ENCODE measurements around the gene MYB. TPM values are rescaled to one million over a fixed set of nuclear protein-coding genes. Genes with fewer than 3 reads are reported as not detected.

The MYB gene
- total and polyA plus RNA-seq, 2 donors from 2014 or later = 1.3 TPM; not detected in 1

GRCh38 chr6:135166515-135166914, 14.6 kb upstream of the MYB start:
- Histone ChIP-seq H3K27ac (ENCODE audit: low read depth in 2 of 2, low read length in 2 of 2) (no peak overlapping the region), H3K4me1 (ENCODE audit: control insufficient read depth in 2 of 3, insufficient read depth in 2 of 3, low read depth in 1 of 3, low read length in 3 of 3) (no peaks in the 10 kb centered on the region), H3K27me3 (ENCODE audit: control insufficient read depth, insufficient read depth, low read length) (no peaks in the 10 kb centered on the region), H3K9ac (ENCODE audit: low read length in 3 of 3) (no peak overlapping the region), H3K4me3 (ENCODE audit: low read length in 3 of 3) (no peak overlapping the region), H3K36me3 (ENCODE audit: control insufficient read depth in 2 of 3, insufficient read depth in 3 of 3, low read length in 3 of 3) (no peaks in the 10 kb centered on the region), H3K9me3 (ENCODE audit: control insufficient read depth in 2 of 3, insufficient read depth in 1 of 3, low read length in 3 of 3) (no peaks in the 10 kb centered on the region)
- no peak for FAIRE-seq
- no peak for TF ChIP-seq CTCF (IDR thresholded peaks at IDR 0.05; ENCODE audit: borderline replicate concordance, extremely low read depth, insufficient read depth)
- intact Hi-C loops (cut with DNase I) = no loop called here
- no peak for DNase-seq

- FAIRE-seq (no peak), DNase-seq (no peak)
- no peaks in the 10 kb centered on the region for H3K9me3 ChIP-seq (ENCODE audit: control insufficient read depth in 2 of 3, insufficient read depth in 1 of 3, low read length in 3 of 3)
- H3K4me3 ChIP-seq (ENCODE audit: low read length in 3 of 3) = no peak overlapping the region
- intact Hi-C loops (cut with DNase I) = no loop called here
- H3K27me3 ChIP-seq (ENCODE audit: control insufficient read depth, insufficient read depth, low read length) = no peaks in the 10 kb centered on the region
- no peak for TF ChIP-seq CTCF (IDR thresholded peaks at IDR 0.05; ENCODE audit: borderline replicate concordance, extremely low read depth, insufficient read depth)
- H3K36me3 ChIP-seq (ENCODE audit: control insufficient read depth in 2 of 3, insufficient read depth in 3 of 3, low read length in 3 of 3) = no peaks in the 10 kb centered on the region
- H3K27ac ChIP-seq (ENCODE audit: low read depth in 2 of 2, low read length in 2 of 2) = no peak overlapping the region
- H3K4me1 ChIP-seq (ENCODE audit: control insufficient read depth in 2 of 3, insufficient read depth in 2 of 3, low read depth in 1 of 3, low read length in 3 of 3) = no peaks in the 10 kb centered on the region
- no peak overlapping the region for H3K9ac ChIP-seq (ENCODE audit: low read length in 3 of 3)
These were observed 13.5 kb upstream of the MYB start for GRCh38 chr6:135167617-135168016.

GRCh38 chr6:135168766-135169165, 12.3 kb upstream of the MYB start:
- intact Hi-C loops (cut with DNase I) = no loop called here
- peak; percentile 78 for FAIRE-seq
- no peaks in the 10 kb centered on the region for H3K9me3 ChIP-seq (ENCODE audit: control insufficient read depth in 2 of 3, insufficient read depth in 1 of 3, low read length in 3 of 3)
- no peaks in the 10 kb centered on the region for H3K27me3 ChIP-seq (ENCODE audit: control insufficient read depth, insufficient read depth, low read length)
- no peaks in the 10 kb centered on the region for H3K4me1 ChIP-seq (ENCODE audit: control insufficient read depth in 2 of 3, insufficient read depth in 2 of 3, low read depth in 1 of 3, low read length in 3 of 3)
- DNase-seq = no peak
- H3K4me3 ChIP-seq (ENCODE audit: low read length in 3 of 3) = no peak overlapping the region
- H3K27ac ChIP-seq (ENCODE audit: low read depth in 2 of 2, low read length in 2 of 2) = no peak overlapping the region
- TF ChIP-seq CTCF (IDR thresholded peaks at IDR 0.05; ENCODE audit: borderline replicate concordance, extremely low read depth, insufficient read depth) = no peak
- no peaks in the 10 kb centered on the region for H3K36me3 ChIP-seq (ENCODE audit: control insufficient read depth in 2 of 3, insufficient read depth in 3 of 3, low read length in 3 of 3)
- H3K9ac ChIP-seq (ENCODE audit: low read length in 3 of 3) = no peak overlapping the region

- FAIRE-seq = no peak
These were observed 10.9 kb upstream of the MYB start for GRCh38 chr6:135170238-135170637.

More at GRCh38 chr6:135170238-135170637, 10.9 kb upstream of the MYB start:
- H3K9me3 ChIP-seq (ENCODE audit: control insufficient read depth in 2 of 3, insufficient read depth in 1 of 3, low read length in 3 of 3) = no peaks in the 10 kb centered on the region
- intact Hi-C loops (cut with DNase I) = no loop called here
- H3K4me1 ChIP-seq (ENCODE audit: control insufficient read depth in 2 of 3, insufficient read depth in 2 of 3, low read depth in 1 of 3, low read length in 3 of 3) = no peaks in the 10 kb centered on the region
- H3K27me3 ChIP-seq (ENCODE audit: control insufficient read depth, insufficient read depth, low read length) = no peaks in the 10 kb centered on the region
- no peak for DNase-seq
- H3K4me3 ChIP-seq (ENCODE audit: low read length in 3 of 3) = no peak overlapping the region
- no peak overlapping the region for H3K9ac ChIP-seq (ENCODE audit: low read length in 3 of 3)
- TF ChIP-seq CTCF (IDR thresholded peaks at IDR 0.05; ENCODE audit: borderline replicate concordance, extremely low read depth, insufficient read depth) = no peak
- no peaks in the 10 kb centered on the region for H3K36me3 ChIP-seq (ENCODE audit: control insufficient read depth in 2 of 3, insufficient read depth in 3 of 3, low read length in 3 of 3)
- no peak overlapping the region for H3K27ac ChIP-seq (ENCODE audit: low read depth in 2 of 2, low read length in 2 of 2)
